HCEC 1CT (cell line): ENCODE data around the gene RHOB.
"Not testable (repeated sequence)": the region's sequence is repeated elsewhere in the genome, so short reads cannot be mapped to it uniquely, and the experiment has no call there.

Experiments
- DNase-seq: peaks from one replicate; pipeline ENCODE4 v3.0.0-alpha.2; 2017

Gene RHOB

GRCh38 chr2:20446917-20447436 is at the start of gene RHOB:
Gene RHOB, plus strand, starts transcription at chr2:20447074. Its CDS starts 392 bp downstream, at chr2:20447466.
- peak; percentile 99 for DNase-seq

GRCh38 chr2:20397811-20398447 is 48.9 kb upstream of the RHOB start:
- no peak for DNase-seq

- peak; percentile 66 for DNase-seq
Observed at GRCh38 chr2:20398956-20399567, 47.8 kb upstream of the RHOB start.

GRCh38 chr2:20400306-20400705 is 46.6 kb upstream of the RHOB start:
- DNase-seq: no peak

GRCh38 chr2:20400787-20401488 is 45.9 kb upstream of the RHOB start:
- no peak for DNase-seq

GRCh38 chr2:20401489-20401835 is 45.4 kb upstream of the RHOB start:
- DNase-seq: no peak

- no peak for DNase-seq
Observed at GRCh38 chr2:20403774-20404312, 43.0 kb upstream of the RHOB start.

GRCh38 chr2:20404950-20405349 is 41.9 kb upstream of the RHOB start:
- DNase-seq: no peak

GRCh38 chr2:20409039-20409438 is 37.8 kb upstream of the RHOB start:
- no peak for DNase-seq

GRCh38 chr2:20410556-20411277 is 36.2 kb upstream of the RHOB start:
- DNase-seq: no peak

- DNase-seq: peak; percentile 81
Observed at GRCh38 chr2:20411361-20411894, 35.4 kb upstream of the RHOB start.

- DNase-seq: no peak
Observed at GRCh38 chr2:20414806-20415205, 32.1 kb upstream of the RHOB start.

GRCh38 chr2:20415511-20415918 is 31.4 kb upstream of the RHOB start:
- DNase-seq: no peak

GRCh38 chr2:20416723-20417122 is 30.2 kb upstream of the RHOB start:
- no peak for DNase-seq

GRCh38 chr2:20417230-20417821 is 29.5 kb upstream of the RHOB start:
- DNase-seq: not testable (repeated sequence)

GRCh38 chr2:20418519-20418918 is 28.4 kb upstream of the RHOB start:
- no peak for DNase-seq

- peak; percentile 20 for DNase-seq
Observed at GRCh38 chr2:20419007-20419576, 27.8 kb upstream of the RHOB start.

- DNase-seq: no peak
Observed at GRCh38 chr2:20419752-20420151, 27.1 kb upstream of the RHOB start.

- DNase-seq: no peak
Observed at GRCh38 chr2:20421336-20421987, 25.4 kb upstream of the RHOB start.

- peak; percentile 91 for DNase-seq
Observed at GRCh38 chr2:20421988-20422370, 24.9 kb upstream of the RHOB start.
